H9 (cell line): ENCODE data around the gene ZNF70. TPM values are rescaled to one million over a fixed set of nuclear protein-coding genes. Genes with fewer than 3 reads are reported as not detected.

Experiments used
- DNase-seq: peaks from one replicate; pipeline ENCODE4 v3.0.0-alpha.2; 2017
- H2AFZ ChIP-seq: one replicate; pipeline ENCODE4 v1.6.1; 2013; ENCODE audit warnings: mild to moderate bottlenecking, low read length, control low read depth, moderate library complexity
- H2AK5ac ChIP-seq: 2 replicates; pipeline ENCODE4 v1.6.1; 2013; ENCODE audit warnings: low read length, control low read depth, mixed read lengths; ENCODE audit not compliant: insufficient read length
- H2BK120ac ChIP-seq: one replicate; pipeline ENCODE4 v1.6.1; 2013; ENCODE audit warnings: low read depth, mild to moderate bottlenecking, low read length, control low read depth, inconsistent platforms; ENCODE audit not compliant: poor library complexity, severe bottlenecking
- H2BK12ac ChIP-seq: 2 replicates; pipeline ENCODE4 v1.6.1; 2013; ENCODE audit warnings: low read length, control low read depth, mixed read lengths, low read depth; ENCODE audit not compliant: insufficient read length
- H2BK15ac ChIP-seq: 2 replicates; pipeline ENCODE4 v1.6.1; 2013; ENCODE audit warnings: low read depth, low read length, control low read depth
- H2BK20ac ChIP-seq: one replicate; pipeline ENCODE4 v1.6.1; 2013; ENCODE audit warnings: low read depth, mild to moderate bottlenecking, low read length, control low read depth, inconsistent platforms; ENCODE audit not compliant: poor library complexity, severe bottlenecking
- H2BK5ac ChIP-seq: 2 replicates; pipeline ENCODE4 v1.6.1; 2013; ENCODE audit warnings: low read length, control low read depth, mixed read lengths; ENCODE audit not compliant: insufficient read length
- H3K14ac ChIP-seq: 2 replicates; pipeline ENCODE4 v1.6.1; 2013; ENCODE audit warnings: low read length, control low read depth; ENCODE audit not compliant: insufficient read depth
- H3K18ac ChIP-seq: 2 replicates; pipeline ENCODE4 v1.6.1; 2013; ENCODE audit warnings: low read depth, mild to moderate bottlenecking, mixed read lengths, low read length, control low read depth; ENCODE audit not compliant: insufficient read length
- H3K23ac ChIP-seq: 2 replicates; pipeline ENCODE4 v1.6.1; 2013; ENCODE audit warnings: low read length, control low read depth, mixed read lengths, low read depth; ENCODE audit not compliant: insufficient read length
- H3K23me2 ChIP-seq: 2 replicates; pipeline ENCODE4 v1.6.1; 2013; ENCODE audit warnings: low read depth, mild to moderate bottlenecking, mixed read lengths, low read length, control low read depth; ENCODE audit not compliant: insufficient read length, poor library complexity, severe bottlenecking
- H3K27ac ChIP-seq: 2 replicates; pipeline ENCODE4 v1.5.1; 2013; ENCODE audit warnings: low read length, control low read depth, mixed read lengths, low read depth; ENCODE audit not compliant: insufficient read length
- H3K27me3 ChIP-seq: 2 replicates; pipeline ENCODE4 v1.6.1; 2013; ENCODE audit warnings: low read length, control low read depth, inconsistent platforms; ENCODE audit not compliant: insufficient read depth
- H3K4ac ChIP-seq: 2 replicates; pipeline ENCODE4 v1.6.1; 2013; ENCODE audit warnings: low read depth, mild to moderate bottlenecking, control low read depth, inconsistent platforms, low read length, moderate library complexity
- H3K4me1 ChIP-seq: 2 replicates; pipeline ENCODE4 v1.6.1; 2013; ENCODE audit warnings: low read length, control low read depth, inconsistent platforms; ENCODE audit not compliant: insufficient read depth
- H3K4me2 ChIP-seq: 2 replicates; pipeline ENCODE4 v1.6.1; 2013; ENCODE audit warnings: low read length, control low read depth, mixed read lengths; ENCODE audit not compliant: insufficient read length, insufficient read depth
- H3K56ac ChIP-seq: 2 replicates; pipeline ENCODE4 v1.6.1; 2013; ENCODE audit warnings: low read depth, mild to moderate bottlenecking, mixed read lengths, low read length, control low read depth; ENCODE audit not compliant: insufficient read length
- H3K79me1 ChIP-seq: 2 replicates; pipeline ENCODE4 v1.6.1; 2013; ENCODE audit warnings: low read depth, mild to moderate bottlenecking, moderate library complexity, low read length, control low read depth, inconsistent platforms; ENCODE audit not compliant: insufficient read depth, poor library complexity, severe bottlenecking
- H3K79me2 ChIP-seq: 2 replicates; pipeline ENCODE4 v1.6.1; 2013; ENCODE audit warnings: low read length, control low read depth, inconsistent platforms; ENCODE audit not compliant: insufficient read depth
- H3K9ac ChIP-seq: 2 replicates; pipeline ENCODE4 v1.6.1; 2013; ENCODE audit warnings: low read length, control low read depth, mixed read lengths; ENCODE audit not compliant: insufficient read length; ENCODE audit errors: extremely low read depth
- H3K9me3 ChIP-seq: one replicate; pipeline ENCODE4 v1.6.1; 2013; ENCODE audit warnings: low read depth, low read length, inconsistent platforms; ENCODE audit not compliant: control insufficient read depth
- H3T11ph ChIP-seq: one replicate; pipeline ENCODE4 v1.6.1; 2013; ENCODE audit warnings: mild to moderate bottlenecking, low read length, control low read depth, inconsistent platforms
- H4K20me1 ChIP-seq: one replicate; pipeline ENCODE4 v1.6.1; 2013; ENCODE audit not compliant: control insufficient read depth, insufficient read length, insufficient read depth
- H4K5ac ChIP-seq: 2 replicates; pipeline ENCODE4 v1.6.1; 2013; ENCODE audit warnings: low read depth, mild to moderate bottlenecking, mixed read lengths, low read length, control low read depth; ENCODE audit not compliant: insufficient read length
- H4K8ac ChIP-seq: replicated peaks from 2 replicates; pipeline ENCODE4 v1.6.1; 2013; ENCODE audit warnings: low read length, control low read depth, mixed read lengths, low read depth; ENCODE audit not compliant: insufficient read length
- H4K91ac ChIP-seq: 2 replicates; pipeline ENCODE4 v1.6.1; 2013; ENCODE audit warnings: low read depth, mild to moderate bottlenecking, moderate library complexity, mixed read lengths, low read length, control low read depth; ENCODE audit not compliant: insufficient read length
- H3K27ac Mint-ChIP-seq, 3 experiments: 2 replicates in 2 of 3; 3 replicates in 1 of 3; pipeline ENCODE4 v1.8.0; 2020 to 2021; ENCODE audit warnings: mixed read lengths in 3 of 3, mild to moderate bottlenecking in 1 of 3, moderate library complexity in 1 of 3
- H3K27me3 Mint-ChIP-seq: 2 replicates; pipeline ENCODE4 v1.8.0; 2021; ENCODE audit warnings: low read depth, mild to moderate bottlenecking, moderate library complexity, mixed read lengths
- H3K36me3 Mint-ChIP-seq, 3 experiments: 2 replicates in 2 of 3; 3 replicates in 1 of 3; pipeline ENCODE4 v1.8.0; 2020 to 2021; ENCODE audit warnings: low read depth in 3 of 3, mixed read lengths in 3 of 3; ENCODE audit not compliant: insufficient read depth in 1 of 3
- H3K4me1 Mint-ChIP-seq, 2 experiments: 2 replicates each; pipeline ENCODE4 v1.8.0; 2020; ENCODE audit warnings: mixed read lengths in 2 of 2
- H3K4me3 Mint-ChIP-seq, 2 experiments: 2 replicates in 1 of 2; 3 replicates in 1 of 2; pipeline ENCODE4 v1.8.0; 2020 to 2021; ENCODE audit warnings: mild to moderate bottlenecking in 2 of 2, mixed read lengths in 2 of 2, moderate library complexity in 1 of 2
- H3K9me3 Mint-ChIP-seq, 2 experiments: 2 replicates in 1 of 2; 3 replicates in 1 of 2; pipeline ENCODE4 v1.8.0; 2020; ENCODE audit warnings: mild to moderate bottlenecking in 2 of 2, mixed read lengths in 2 of 2, moderate library complexity in 1 of 2
- CTCF ChIP-seq: fragments of 200-600 bp; sonication (generic); conservative IDR thresholded peaks from 3 replicates; pipeline ENCODE4 v1.8.0; 2021; ENCODE audit warnings: antibody characterized with exemption, mild to moderate bottlenecking
- WGBS: extraction: QIAGEN DNeasy Blood & Tissue Kit; methylation state at CpG from one replicate; pipeline ENCODE4 v1.1.7; 2013; ENCODE audit warnings: missing lambda C conversion rate, low lambda C conversion rate, mixed read lengths; ENCODE audit not compliant: insufficient read length; ENCODE audit errors: extremely low coverage; 5-methylcytosine and 5-hydroxymethylcytosine counted together
- total RNA-seq: library from RNA; stranded (reverse); gene quantifications from 2 replicates; pipeline ENCODE4 v1.2.1, GENCODE V29; 2021

Gene ZNF70
- total RNA-seq, 1 experiment from 2014 or later: 3.5 TPM

- H2AK5ac ChIP-seq: no peak overlapping the region
- H2AFZ ChIP-seq: no peak overlapping the region
- Mint-ChIP-seq H3K27me3 (no peaks in the 10 kb centered on the region), H3K36me3 (peaks cover 28 to 74% (median 57%) of the 10 kb centered on the region in 3 experiments; a peak in 6 of 7 replicates), H3K9me3 (no peaks in the 10 kb centered on the region), H3K4me3 (no peak overlapping the region), H3K4me1 (no peaks in the 10 kb centered on the region), H3K27ac (no peak overlapping the region)
- no peaks in the 10 kb centered on the region for H3K23me2 ChIP-seq
- no peak overlapping the region for H3K23ac ChIP-seq
- no peak for TF ChIP-seq CTCF
- H3K4me1 ChIP-seq: no peaks in the 10 kb centered on the region
- H4K8ac ChIP-seq: no peak overlapping the region
- H3K18ac ChIP-seq: no peak overlapping the region
- no peak overlapping the region for H3K56ac ChIP-seq
- H2BK20ac ChIP-seq: no peak overlapping the region
- no peak overlapping the region for H4K5ac ChIP-seq
- no peaks in the 10 kb centered on the region for H4K20me1 ChIP-seq
- no peaks in the 10 kb centered on the region for H3K79me2 ChIP-seq
- H3K27me3 ChIP-seq: no peaks in the 10 kb centered on the region
- no peak overlapping the region for H3K27ac ChIP-seq
- H3K4ac ChIP-seq: no peak overlapping the region
- no peaks in the 10 kb centered on the region for H3K79me1 ChIP-seq
- no peak overlapping the region for H3K14ac ChIP-seq
- WGBS: no CpG with 5 or more reads among the region's 5 CpGs
- no peak overlapping the region for H3K4me2 ChIP-seq
- no peak overlapping the region for H3T11ph ChIP-seq
- no peak overlapping the region for H4K91ac ChIP-seq
- no peak overlapping the region for H2BK120ac ChIP-seq
- no peaks in the 10 kb centered on the region for H3K9me3 ChIP-seq
- no peak overlapping the region for H2BK12ac ChIP-seq
- no peak for DNase-seq
- H2BK15ac ChIP-seq: no peak overlapping the region
- no peak overlapping the region for H3K9ac ChIP-seq
- no peak overlapping the region for H2BK5ac ChIP-seq
Measured at GRCh38 chr22:23704062-23704461, 46.9 kb downstream of the ZNF70 start.
